ENCODE measurements around the gene EFEMP1. TPM values are rescaled to one million over a fixed set of nuclear protein-coding genes. Genes with fewer than 3 reads are reported as not detected.

The EFEMP1 gene
- total RNA-seq, 1 donor from 2014 or later, result not detected

DNA sequence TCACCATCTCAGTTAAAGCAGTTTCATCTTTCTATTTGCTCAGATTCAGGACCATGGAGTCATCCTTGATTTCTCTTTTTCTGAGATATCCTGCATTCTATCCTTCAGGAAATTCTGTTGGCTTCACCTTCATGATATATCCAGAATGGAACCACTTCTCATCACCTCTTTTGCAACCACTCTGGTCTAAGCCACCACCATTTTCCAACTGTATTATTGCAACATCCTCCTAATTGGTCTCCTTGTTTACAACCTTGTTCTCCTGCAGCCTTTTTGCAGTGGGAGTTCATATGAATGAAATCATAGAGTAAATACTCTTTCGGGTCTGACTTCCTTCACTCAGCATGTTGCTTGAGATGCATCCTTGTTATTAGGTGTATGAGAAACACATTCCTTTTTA is 3.4 kb upstream of the EFEMP1 start:
- Mint-ChIP-seq H3K27ac (no peak overlapping the region), H3K36me3 (ENCODE audit: low read depth) (no peaks in the 10 kb centered on the region), H3K9me3 (no peaks in the 10 kb centered on the region), H3K4me3 (no peak overlapping the region), H3K4me1 (peaks cover 3% of the 10 kb centered on the region), H3K27me3 (peaks cover 38% of the 10 kb centered on the region)
- intact Hi-C loops (cut with micrococcal nuclease), result no loop called here
- ATAC-seq (ENCODE audit: low read depth) (no peak), DNase-seq (no peak)
- TF ChIP-seq, protein P1, sequence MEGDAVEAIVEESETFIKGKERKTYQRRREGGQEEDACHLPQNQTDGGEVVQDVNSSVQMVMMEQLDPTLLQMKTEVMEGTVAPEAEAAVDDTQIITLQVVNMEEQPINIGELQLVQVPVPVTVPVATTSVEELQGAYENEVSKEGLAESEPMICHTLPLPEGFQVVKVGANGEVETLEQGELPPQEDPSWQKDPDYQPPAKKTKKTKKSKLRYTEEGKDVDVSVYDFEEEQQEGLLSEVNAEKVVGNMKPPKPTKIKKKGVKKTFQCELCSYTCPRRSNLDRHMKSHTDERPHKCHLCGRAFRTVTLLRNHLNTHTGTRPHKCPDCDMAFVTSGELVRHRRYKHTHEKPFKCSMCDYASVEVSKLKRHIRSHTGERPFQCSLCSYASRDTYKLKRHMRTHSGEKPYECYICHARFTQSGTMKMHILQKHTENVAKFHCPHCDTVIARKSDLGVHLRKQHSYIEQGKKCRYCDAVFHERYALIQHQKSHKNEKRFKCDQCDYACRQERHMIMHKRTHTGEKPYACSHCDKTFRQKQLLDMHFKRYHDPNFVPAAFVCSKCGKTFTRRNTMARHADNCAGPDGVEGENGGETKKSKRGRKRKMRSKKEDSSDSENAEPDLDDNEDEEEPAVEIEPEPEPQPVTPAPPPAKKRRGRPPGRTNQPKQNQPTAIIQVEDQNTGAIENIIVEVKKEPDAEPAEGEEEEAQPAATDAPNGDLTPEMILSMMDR (IDR thresholded peaks at IDR 0.05), result no peak
- POLR2A ChIA-PET, result no interaction called here
- CTCF ChIA-PET, result no interaction called here

DNA sequence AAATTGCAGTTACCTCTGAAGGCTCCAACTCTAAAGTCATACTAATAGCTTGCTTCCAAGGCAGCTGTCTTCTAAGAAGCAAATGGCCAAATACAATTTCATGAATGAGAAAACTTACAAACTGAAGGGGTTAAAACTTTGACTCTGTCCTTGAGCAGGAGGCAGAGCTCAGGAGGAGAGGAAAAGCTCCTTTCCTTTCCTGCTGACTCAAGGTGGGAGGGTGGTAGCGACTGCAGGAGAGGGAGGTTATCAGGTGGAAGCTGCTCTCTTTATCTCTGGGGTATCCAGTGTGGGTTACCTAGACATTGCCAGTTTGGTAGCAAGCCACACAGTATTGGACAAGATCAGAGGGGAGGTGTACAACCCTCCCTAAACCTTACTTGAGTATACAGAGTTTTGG is 2.7 kb upstream of the EFEMP1 start:
- H3K27ac Mint-ChIP-seq, result no peak overlapping the region
- ChIA-PET POLR2A (no interaction called here), CTCF (no interaction called here)
- H3K9me3 Mint-ChIP-seq, result no peaks in the 10 kb centered on the region
- ATAC-seq (ENCODE audit: low read depth) (no peak), DNase-seq (no peak)
- no peaks in the 10 kb centered on the region for H3K36me3 Mint-ChIP-seq (ENCODE audit: low read depth)
- peaks cover 3% of the 10 kb centered on the region for H3K4me1 Mint-ChIP-seq
- no peak overlapping the region for H3K4me3 Mint-ChIP-seq
- intact Hi-C loops (cut with micrococcal nuclease), result no loop called here
- TF ChIP-seq, protein P1 (IDR thresholded peaks at IDR 0.05), result no peak
- H3K27me3 Mint-ChIP-seq, result peaks cover 41% of the 10 kb centered on the region

DNA sequence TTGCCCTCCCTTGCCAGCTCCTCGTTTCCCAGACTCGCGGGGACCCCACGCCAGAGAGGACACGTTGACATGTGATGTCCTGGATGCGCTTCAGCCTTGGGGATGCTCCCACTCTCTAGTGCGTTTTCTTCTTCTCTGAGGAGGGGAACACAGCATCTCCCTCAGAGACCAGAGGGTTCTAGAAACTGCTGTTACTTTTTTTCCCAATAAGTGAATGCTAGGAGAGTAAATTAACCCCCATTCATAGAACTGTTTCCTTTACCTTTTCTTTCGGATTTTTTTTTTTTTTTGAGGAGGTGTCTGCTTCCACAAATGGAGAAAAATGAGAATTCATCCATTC is 370 bp upstream of the EFEMP1 start:
- TF ChIP-seq, protein P1 (IDR thresholded peaks at IDR 0.05), result no peak
- intact Hi-C loops (cut with micrococcal nuclease), result no loop called here
- ATAC-seq (ENCODE audit: low read depth) (no peak), DNase-seq (no peak)
- Mint-ChIP-seq H3K27me3 (peaks cover 45% of the 10 kb centered on the region), H3K36me3 (ENCODE audit: low read depth) (no peaks in the 10 kb centered on the region), H3K27ac (no peak overlapping the region), H3K4me1 (peaks cover 3% of the 10 kb centered on the region), H3K4me3 (no peak overlapping the region), H3K9me3 (no peaks in the 10 kb centered on the region)
- ChIA-PET CTCF (no interaction called here), POLR2A (no interaction called here)

DNA sequence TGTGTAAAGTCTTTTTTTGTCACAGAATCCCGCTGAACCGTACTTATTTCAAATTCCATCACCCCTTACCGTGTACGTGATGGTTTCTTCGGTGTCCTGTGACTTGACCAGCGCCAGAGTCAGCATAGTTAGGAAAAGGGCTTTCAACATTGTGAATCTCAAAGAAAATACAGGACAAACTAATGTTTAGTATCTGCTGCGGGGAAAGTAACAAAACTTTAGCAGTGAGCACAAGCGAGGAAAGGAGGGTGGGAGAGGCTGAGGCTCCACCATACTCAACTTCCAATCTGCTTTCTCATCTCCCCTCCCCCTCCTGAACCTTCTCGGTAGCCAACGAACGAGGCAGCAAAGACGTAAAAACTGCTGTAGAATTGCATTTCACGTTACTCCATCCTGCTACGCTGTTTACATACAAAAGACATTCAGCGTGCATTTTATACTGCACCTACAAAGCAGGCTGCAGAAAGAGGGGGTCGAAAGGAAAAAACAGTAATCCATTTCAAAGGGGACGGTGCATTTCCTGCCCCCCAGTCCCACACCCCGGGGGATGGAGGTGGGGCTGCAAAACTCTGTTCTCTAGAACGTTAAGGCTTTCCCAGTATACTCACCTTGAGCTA is 1.2 kb downstream of the EFEMP1 start:
- Mint-ChIP-seq H3K27me3 (peaks cover 41% of the 10 kb centered on the region), H3K36me3 (ENCODE audit: low read depth) (no peaks in the 10 kb centered on the region), H3K27ac (no peak overlapping the region), H3K9me3 (no peaks in the 10 kb centered on the region), H3K4me3 (no peak overlapping the region), H3K4me1 (peaks cover 3% of the 10 kb centered on the region)
- ATAC-seq (ENCODE audit: low read depth), result no peak
- TF ChIP-seq, protein P1 (IDR thresholded peaks at IDR 0.05), result no peak
- intact Hi-C loops (cut with micrococcal nuclease), result no loop called here
- no peak for DNase-seq
- ChIA-PET CTCF (no interaction called here), POLR2A (no interaction called here)

DNA sequence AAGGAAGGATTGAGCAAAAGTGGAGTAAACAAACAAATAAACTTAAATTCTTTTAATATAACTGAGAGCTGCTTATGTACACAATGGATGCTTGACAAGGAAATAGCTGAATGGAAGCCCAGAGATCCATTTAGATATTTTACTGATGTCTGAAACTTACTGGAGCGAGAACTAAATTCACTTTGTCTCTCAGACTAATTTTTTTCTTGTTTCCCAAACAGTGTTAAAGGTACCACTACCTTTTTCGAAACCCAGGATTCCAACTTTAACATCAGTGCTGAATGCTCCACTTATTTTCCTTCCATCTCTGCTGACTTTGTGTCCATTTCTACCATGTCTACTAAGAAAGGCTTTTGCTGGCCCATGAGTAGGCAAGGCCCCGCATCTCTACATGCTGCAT is 4.0 kb downstream of the EFEMP1 start:
- no peak overlapping the region for H3K27ac Mint-ChIP-seq
- peaks cover 29% of the 10 kb centered on the region for H3K27me3 Mint-ChIP-seq
- no peak overlapping the region for H3K4me3 Mint-ChIP-seq
- TF ChIP-seq, protein P1 (IDR thresholded peaks at IDR 0.05), result no peak
- no peaks in the 10 kb centered on the region for H3K36me3 Mint-ChIP-seq (ENCODE audit: low read depth)
- intact Hi-C loops (cut with micrococcal nuclease), result loop anchor here (5.0 kb wide), 1 partner anchor 563 kb away; no protein-coding TSS in a partner anchor
- ChIA-PET POLR2A (no interaction called here), CTCF (no interaction called here)
- ATAC-seq (ENCODE audit: low read depth) (no peak), DNase-seq (no peak)
- H3K9me3 Mint-ChIP-seq, result no peaks in the 10 kb centered on the region
- H3K4me1 Mint-ChIP-seq, result peaks cover 3% of the 10 kb centered on the region

Measured in activated B cell treated with CpG ODN at 0.5 μM for 24 hours (primary cell).